Neuronal stem cell (in vitro differentiated cells): ENCODE data around the gene TMEM163.

Experiments
- DNase-seq: peaks from one replicate; pipeline ENCODE4 v3.0.0-alpha.2; 2013; ENCODE audit warnings: low spot score
- H2AFZ ChIP-seq: one replicate; pipeline ENCODE4 v1.6.1; 2013; ENCODE audit warnings: mild to moderate bottlenecking, low read length, inconsistent platforms
- H2AK5ac ChIP-seq: 2 replicates; pipeline ENCODE4 v1.6.1; 2013; ENCODE audit warnings: low read depth, mild to moderate bottlenecking, inconsistent platforms, low read length, moderate library complexity, mixed read lengths
- H2BK120ac ChIP-seq: 2 replicates; pipeline ENCODE4 v1.6.1; 2013; ENCODE audit warnings: low read depth, mild to moderate bottlenecking, inconsistent platforms, low read length, moderate library complexity, mixed read lengths
- H2BK12ac ChIP-seq: one replicate; pipeline ENCODE4 v1.6.1; 2013; ENCODE audit warnings: low read length, inconsistent platforms
- H2BK15ac ChIP-seq: 2 replicates; pipeline ENCODE4 v1.6.1; 2013; ENCODE audit warnings: mild to moderate bottlenecking, low read length, inconsistent platforms, mixed read lengths
- H2BK5ac ChIP-seq: one replicate; pipeline ENCODE4 v1.6.1; 2013; ENCODE audit warnings: inconsistent platforms, mild to moderate bottlenecking, low read length, moderate library complexity
- H3K14ac ChIP-seq: one replicate; pipeline ENCODE4 v1.6.1; 2013; ENCODE audit warnings: low read length, inconsistent platforms
- H3K18ac ChIP-seq: 2 replicates; pipeline ENCODE4 v1.6.1; 2013; ENCODE audit warnings: low read length, inconsistent platforms
- H3K23ac ChIP-seq: 2 replicates; pipeline ENCODE4 v1.6.1; 2013; ENCODE audit warnings: low read depth, mild to moderate bottlenecking, mixed read lengths, low read length, inconsistent platforms; ENCODE audit not compliant: poor library complexity
- H3K27ac ChIP-seq: replicated peaks from 3 replicates; pipeline ENCODE4 v1.5.1; 2013; ENCODE audit warnings: low read length, inconsistent platforms
- H3K27me3 ChIP-seq, 3 experiments: 2 replicates each; pipeline ENCODE4 v1.6.1; 2013; ENCODE audit warnings: low read length in 3 of 3, mild to moderate bottlenecking in 2 of 3, inconsistent platforms in 1 of 3, low read depth in 1 of 3, mixed read lengths in 1 of 3, moderate library complexity in 1 of 3; ENCODE audit not compliant: control insufficient read depth in 3 of 3, insufficient read depth in 3 of 3
- H3K36me3 ChIP-seq, 2 donors: replicated peaks in 1 of 2; 2 replicates each; pipeline ENCODE4 v1.6.1; 2013; ENCODE audit warnings: low read length in 2 of 2; ENCODE audit not compliant: control insufficient read depth in 2 of 2, insufficient read depth in 2 of 2
- H3K4ac ChIP-seq: 2 replicates; pipeline ENCODE4 v1.6.1; 2013; ENCODE audit warnings: inconsistent platforms, mild to moderate bottlenecking, low read length, moderate library complexity
- H3K4me1 ChIP-seq, 2 donors: 1 replicate in 1 of 2; 2 replicates in 1 of 2; pipeline ENCODE4 v1.6.1; 2013; ENCODE audit warnings: low read length in 2 of 2, low read depth in 1 of 2; ENCODE audit not compliant: control insufficient read depth in 2 of 2, insufficient read depth in 1 of 2
- H3K4me2 ChIP-seq: one replicate; pipeline ENCODE4 v1.6.1; 2013; ENCODE audit warnings: mild to moderate bottlenecking, low read length, inconsistent platforms; ENCODE audit not compliant: insufficient read depth, poor library complexity, severe bottlenecking
- H3K4me3 ChIP-seq, 2 donors: 2 replicates each; pipeline ENCODE4 v1.5.1; 2013; ENCODE audit warnings: low read length in 2 of 2, mild to moderate bottlenecking in 2 of 2, inconsistent platforms in 1 of 2, moderate library complexity in 1 of 2
- H3K79me1 ChIP-seq: one replicate; pipeline ENCODE4 v1.6.1; 2013; ENCODE audit warnings: low read depth, mild to moderate bottlenecking, inconsistent platforms, low read length, moderate library complexity
- H3K9ac ChIP-seq: one replicate; pipeline ENCODE4 v1.6.1; 2013; ENCODE audit warnings: mild to moderate bottlenecking, low read depth, low read length, inconsistent platforms; ENCODE audit not compliant: poor library complexity
- H3K9me3 ChIP-seq, 2 donors: replicated peaks in 1 of 2; 2 replicates each; pipeline versions ENCODE3 to v1.6.1; 2013; ENCODE audit warnings: low read length in 2 of 2, mild to moderate bottlenecking in 2 of 2, inconsistent platforms in 1 of 2, low read depth in 1 of 2, mixed read lengths in 1 of 2, moderate library complexity in 1 of 2; ENCODE audit not compliant: control insufficient read depth in 2 of 2, insufficient read depth in 1 of 2
- H4K8ac ChIP-seq: one replicate; pipeline ENCODE4 v1.6.1; 2013; ENCODE audit warnings: low read depth, mild to moderate bottlenecking, inconsistent platforms, low read length, moderate library complexity
- H4K91ac ChIP-seq: one replicate; pipeline ENCODE4 v1.6.1; 2013; ENCODE audit warnings: low read length, low read depth, mild to moderate bottlenecking, inconsistent platforms; ENCODE audit not compliant: poor library complexity
- WGBS, 2 donors: extraction: QIAGEN DNeasy Blood & Tissue Kit; methylation state at CpG; one replicate each; pipeline ENCODE4 v1.1.7; 2013; ENCODE audit warnings: missing lambda C conversion rate in 2 of 2, mixed read lengths in 1 of 2; ENCODE audit not compliant: insufficient read length in 2 of 2, insufficient replicate concordance in 1 of 2; ENCODE audit errors: extremely low coverage in 2 of 2; 5-methylcytosine and 5-hydroxymethylcytosine counted together

The TMEM163 gene

GRCh38 chr2:134630504-134631159 lies 88.2 kb downstream of the TMEM163 start:
- no peak overlapping the region for H3K23ac ChIP-seq
- no peak overlapping the region for H3K18ac ChIP-seq
- peaks cover 0 to 1% of the 10 kb centered on the region in 2 donors for H3K9me3 ChIP-seq
- no peaks in the 10 kb centered on the region for H3K79me1 ChIP-seq
- no peak overlapping the region for H3K14ac ChIP-seq
- no peak for DNase-seq
- no peak overlapping the region for H4K91ac ChIP-seq
- H2AFZ ChIP-seq, result no peak overlapping the region
- H3K27ac ChIP-seq, result no peak overlapping the region
- H2BK120ac ChIP-seq, result no peak overlapping the region
- no peak overlapping the region for H3K4me2 ChIP-seq
- H3K9ac ChIP-seq, result no peak overlapping the region
- H2BK5ac ChIP-seq, result no peak overlapping the region
- H2BK12ac ChIP-seq, result no peak overlapping the region
- WGBS, 2 donors, result no CpG with 5 or more reads among the region's 3 CpGs
- H3K4ac ChIP-seq, result no peak overlapping the region
- no peak overlapping the region for H2AK5ac ChIP-seq
- H3K4me1 ChIP-seq, result peaks cover 0 to 5% of the 10 kb centered on the region in 2 donors
- no peak overlapping the region for H4K8ac ChIP-seq
- no peaks in the 10 kb centered on the region for H3K36me3 ChIP-seq
- no peaks in the 10 kb centered on the region for H3K27me3 ChIP-seq
- H3K4me3 ChIP-seq, result no peak overlapping the region
- no peak overlapping the region for H2BK15ac ChIP-seq

- H3K27me3 ChIP-seq, result no peaks in the 10 kb centered on the region
These were observed 90.3 kb downstream of the TMEM163 start for GRCh38 chr2:134628453-134628852.

GRCh38 chr2:134626781-134627180 lies 92.0 kb downstream of the TMEM163 start:
- Histone ChIP-seq H2AFZ (no peak overlapping the region), H3K27me3 (no peaks in the 10 kb centered on the region), H3K14ac (no peak overlapping the region), H3K9ac (no peak overlapping the region), H2AK5ac (no peak overlapping the region), H3K9me3 (no peaks in the 10 kb centered on the region), H4K91ac (no peak overlapping the region), H2BK120ac (no peak overlapping the region), H3K79me1 (no peaks in the 10 kb centered on the region), H3K4me2 (no peak overlapping the region), H3K23ac (no peak overlapping the region), H4K8ac (no peak overlapping the region), H2BK12ac (no peak overlapping the region), H3K27ac (no peak overlapping the region), H3K4ac (no peak overlapping the region), H2BK5ac (no peak overlapping the region), H3K18ac (no peak overlapping the region), H3K4me1 (peaks cover 0 to 2% of the 10 kb centered on the region in 2 donors), H2BK15ac (no peak overlapping the region), H3K36me3 (no peaks in the 10 kb centered on the region), H3K4me3 (no peak overlapping the region)
- DNase-seq, result no peak
- no CpG with 5 or more reads among the region's 4 CpGs for WGBS, 2 donors

More at GRCh38 chr2:134628453-134628852, 90.3 kb downstream of the TMEM163 start:
- H2BK120ac ChIP-seq, result no peak overlapping the region
- no peak overlapping the region for H3K4ac ChIP-seq
- no peak overlapping the region for H3K18ac ChIP-seq
- no peak overlapping the region for H2BK12ac ChIP-seq
- no peak overlapping the region for H3K27ac ChIP-seq
- no peak overlapping the region for H3K4me2 ChIP-seq
- H2BK15ac ChIP-seq, result no peak overlapping the region
- no peaks in the 10 kb centered on the region for H3K9me3 ChIP-seq
- DNase-seq, result no peak
- no peak overlapping the region for H4K8ac ChIP-seq
- H2BK5ac ChIP-seq, result no peak overlapping the region
- no CpG with 5 or more reads among the region's 3 CpGs for WGBS, 2 donors
- no peak overlapping the region for H2AFZ ChIP-seq
- no peak overlapping the region for H3K23ac ChIP-seq
- H2AK5ac ChIP-seq, result no peak overlapping the region
- peaks cover 0 to 2% of the 10 kb centered on the region in 2 donors for H3K4me1 ChIP-seq
- H4K91ac ChIP-seq, result no peak overlapping the region
- no peaks in the 10 kb centered on the region for H3K79me1 ChIP-seq
- H3K9ac ChIP-seq, result no peak overlapping the region
- no peaks in the 10 kb centered on the region for H3K36me3 ChIP-seq
- no peak overlapping the region for H3K4me3 ChIP-seq
- no peak overlapping the region for H3K14ac ChIP-seq

- H2BK15ac ChIP-seq, result no peak overlapping the region
- H4K8ac ChIP-seq, result no peak overlapping the region
- H3K27me3 ChIP-seq, result no peaks in the 10 kb centered on the region
- no peak overlapping the region for H2AFZ ChIP-seq
- no peak overlapping the region for H3K4me2 ChIP-seq
- no peak overlapping the region for H2BK5ac ChIP-seq
- H3K23ac ChIP-seq, result no peak overlapping the region
- H3K27ac ChIP-seq, result no peak overlapping the region
- no peak overlapping the region for H3K4me3 ChIP-seq
- no peak for DNase-seq
- H2BK12ac ChIP-seq, result no peak overlapping the region
- H3K79me1 ChIP-seq, result no peaks in the 10 kb centered on the region
- H2AK5ac ChIP-seq, result no peak overlapping the region
- no peak overlapping the region for H3K9ac ChIP-seq
- no peak overlapping the region for H3K4ac ChIP-seq
- no peaks in the 10 kb centered on the region for H3K4me1 ChIP-seq
- no peak overlapping the region for H2BK120ac ChIP-seq
- no peak overlapping the region for H4K91ac ChIP-seq
- WGBS, 2 donors, result no CpG with 5 or more reads among the region's 4 CpGs
- no peaks in the 10 kb centered on the region for H3K9me3 ChIP-seq
- H3K14ac ChIP-seq, result no peak overlapping the region
- no peaks in the 10 kb centered on the region for H3K36me3 ChIP-seq
- no peak overlapping the region for H3K18ac ChIP-seq
These were observed 93.5 kb downstream of the TMEM163 start for GRCh38 chr2:134625311-134625710.
